Measurements from ENCODE around the gene GCH1.
"Not testable (repeated sequence)": the region's sequence is repeated elsewhere in the genome, so short reads cannot be mapped to it uniquely, and the experiment has no call there.

DNA sequence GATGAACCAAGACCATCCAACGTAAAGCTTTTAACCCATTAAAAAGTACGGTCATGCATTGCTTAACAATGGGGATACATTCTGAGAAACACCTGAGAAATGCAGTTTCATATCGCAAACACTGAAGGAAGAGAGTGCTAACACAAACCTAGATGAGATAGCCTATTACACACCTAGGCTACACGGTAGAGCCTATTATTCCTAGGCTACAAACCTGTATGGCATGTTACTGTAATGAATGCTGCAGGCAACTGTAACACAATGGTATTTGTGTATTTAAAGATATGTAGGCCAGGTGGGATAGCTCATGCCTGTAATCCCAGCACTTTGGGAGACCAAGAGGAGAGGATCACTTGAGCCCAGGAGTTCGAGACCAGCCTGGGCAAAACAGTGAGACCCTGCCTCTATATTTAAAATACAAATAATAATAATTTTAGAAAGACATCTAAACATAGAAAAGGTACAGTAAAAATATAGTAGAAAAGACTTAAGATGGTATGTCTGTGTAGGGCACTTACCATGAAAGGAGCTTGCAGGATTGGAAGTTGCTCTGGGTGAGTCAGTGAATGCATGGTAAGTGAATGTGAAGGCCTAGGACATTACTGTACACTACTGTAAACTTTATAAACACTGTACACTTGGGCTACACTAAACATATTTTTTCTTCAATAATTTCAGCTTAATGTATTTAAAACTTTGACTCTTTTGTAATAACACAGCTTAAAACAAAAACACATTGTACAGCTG is 4.6 kb downstream of the GCH1 start:
- not testable (repeated sequence) for TF ChIP-seq CTCF, POLR2A (IDR thresholded peaks at IDR 0.05)

Data from ovary (tissue), 3 donors.